Hematopoietic multipotent progenitor cell treated with erythropoietin and hydrocortisone succinate and interleukin-3 and kit ligand, for 4 days (in vitro differentiated cells): ENCODE results near the gene XIRP2.
"Not testable (repeated sequence)": the region's sequence is repeated elsewhere in the genome, so short reads cannot be mapped to it uniquely, and the experiment has no call there.

ENCODE experiments used
- DNase-seq: peaks from one replicate; pipeline ENCODE4 v3.0.0-alpha.2; 2015

XIRP2 gene

GRCh38 chr2:166957686-166958085 lies 69.4 kb downstream of the XIRP2 start:
- DNase-seq = no peak

- DNase-seq = no peak
Observed at GRCh38 chr2:166958986-166959481, 70.8 kb downstream of the XIRP2 start.

- DNase-seq = no peak
Observed at GRCh38 chr2:166959556-166959955, 71.3 kb downstream of the XIRP2 start.

GRCh38 chr2:166960702-166961270 lies 72.5 kb downstream of the XIRP2 start:
- DNase-seq = no peak

- no peak for DNase-seq
Observed at GRCh38 chr2:166961933-166962332, 73.7 kb downstream of the XIRP2 start.

- no peak for DNase-seq
Observed at GRCh38 chr2:166969486-166969885, 81.2 kb downstream of the XIRP2 start.

GRCh38 chr2:166972002-166972401 lies 83.7 kb downstream of the XIRP2 start:
- DNase-seq = no peak

GRCh38 chr2:166972418-166972817 lies 84.1 kb downstream of the XIRP2 start:
- no peak for DNase-seq

- DNase-seq = no peak
Observed at GRCh38 chr2:166984188-166984587, 95.9 kb downstream of the XIRP2 start.

- DNase-seq = no peak
Observed at GRCh38 chr2:166984797-166985196, 96.5 kb downstream of the XIRP2 start.

GRCh38 chr2:166994588-166995336 lies 106.5 kb downstream of the XIRP2 start:
- DNase-seq = no peak

GRCh38 chr2:166996465-166996864 lies 108.2 kb downstream of the XIRP2 start:
- no peak for DNase-seq

- DNase-seq = no peak
Observed at GRCh38 chr2:167001165-167001564, 112.9 kb downstream of the XIRP2 start.

GRCh38 chr2:167005096-167005495 lies 116.8 kb downstream of the XIRP2 start:
- no peak for DNase-seq

- no peak for DNase-seq
Observed at GRCh38 chr2:167013227-167013626, 124.9 kb downstream of the XIRP2 start.

- DNase-seq = no peak
Observed at GRCh38 chr2:167015806-167016205, 127.5 kb downstream of the XIRP2 start.

GRCh38 chr2:167017021-167017420 lies 128.7 kb downstream of the XIRP2 start:
- no peak for DNase-seq

GRCh38 chr2:167018590-167018989 lies 130.3 kb downstream of the XIRP2 start:
- DNase-seq = no peak

- no peak for DNase-seq
Observed at GRCh38 chr2:167028503-167028902, 140.2 kb downstream of the XIRP2 start.

- DNase-seq = not testable (repeated sequence)
Observed at GRCh38 chr2:167034976-167035375, 146.7 kb downstream of the XIRP2 start.

GRCh38 chr2:167048829-167049228 lies 160.5 kb downstream of the XIRP2 start:
- no peak for DNase-seq

GRCh38 chr2:167049659-167050058 lies 161.4 kb downstream of the XIRP2 start:
- DNase-seq = no peak

GRCh38 chr2:167052825-167053224 lies 164.5 kb downstream of the XIRP2 start:
- DNase-seq = no peak

- no peak for DNase-seq
Observed at GRCh38 chr2:167054881-167055280, 166.6 kb downstream of the XIRP2 start.

GRCh38 chr2:167057446-167057845 lies 169.2 kb downstream of the XIRP2 start:
- DNase-seq = no peak
